Measurements from ENCODE around the gene RASGRF2.

DNA sequence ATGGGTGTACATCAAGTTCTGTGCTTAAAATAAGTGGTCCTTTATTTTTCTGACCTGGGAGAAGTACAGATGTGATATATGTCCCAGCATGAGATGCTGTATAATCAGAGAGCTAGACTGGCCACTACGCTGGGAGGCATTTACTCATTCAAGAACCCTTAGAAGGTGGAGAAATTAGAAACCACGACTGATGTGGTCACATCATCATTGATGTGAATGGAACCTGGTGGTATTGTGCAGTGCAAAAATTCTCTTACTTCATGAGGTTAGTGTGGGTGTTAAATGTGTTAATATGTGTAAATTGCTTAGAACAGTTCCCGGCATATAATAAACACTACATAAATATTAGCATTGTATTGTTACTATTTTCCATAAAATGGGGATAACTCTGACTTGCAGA, 203.5 kb downstream of the RASGRF2 start:
- TF ChIP-seq, protein P1, sequence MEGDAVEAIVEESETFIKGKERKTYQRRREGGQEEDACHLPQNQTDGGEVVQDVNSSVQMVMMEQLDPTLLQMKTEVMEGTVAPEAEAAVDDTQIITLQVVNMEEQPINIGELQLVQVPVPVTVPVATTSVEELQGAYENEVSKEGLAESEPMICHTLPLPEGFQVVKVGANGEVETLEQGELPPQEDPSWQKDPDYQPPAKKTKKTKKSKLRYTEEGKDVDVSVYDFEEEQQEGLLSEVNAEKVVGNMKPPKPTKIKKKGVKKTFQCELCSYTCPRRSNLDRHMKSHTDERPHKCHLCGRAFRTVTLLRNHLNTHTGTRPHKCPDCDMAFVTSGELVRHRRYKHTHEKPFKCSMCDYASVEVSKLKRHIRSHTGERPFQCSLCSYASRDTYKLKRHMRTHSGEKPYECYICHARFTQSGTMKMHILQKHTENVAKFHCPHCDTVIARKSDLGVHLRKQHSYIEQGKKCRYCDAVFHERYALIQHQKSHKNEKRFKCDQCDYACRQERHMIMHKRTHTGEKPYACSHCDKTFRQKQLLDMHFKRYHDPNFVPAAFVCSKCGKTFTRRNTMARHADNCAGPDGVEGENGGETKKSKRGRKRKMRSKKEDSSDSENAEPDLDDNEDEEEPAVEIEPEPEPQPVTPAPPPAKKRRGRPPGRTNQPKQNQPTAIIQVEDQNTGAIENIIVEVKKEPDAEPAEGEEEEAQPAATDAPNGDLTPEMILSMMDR (IDR thresholded peaks at IDR 0.05; ENCODE audit: poor library complexity, severe bottlenecking): no peak
- TF ChIP-seq EZH2 (IDR thresholded peaks at IDR 0.05; ENCODE audit: borderline replicate concordance, insufficient read depth, low read length, poor library complexity, severe bottlenecking): no peak
